DOHH2 (cell line): ENCODE data around the gene TVP23A.

ENCODE experiments used
- EZH2phosphoT487 ChIP-seq: fragments of 200-600 bp; sonication (generic); IDR thresholded peaks from 2 replicates; pipeline ENCODE4 v1.6.1; 2017; ENCODE audit warnings: borderline replicate concordance, mild to moderate bottlenecking, antibody characterized with exemption, low read length, moderate library complexity, mixed read lengths
- TF ChIP-seq, protein P1 (sequence below): fragments of 200-600 bp; sonication (generic); IDR thresholded peaks from one replicate; pipeline ENCODE4 v1.5.1; 2014; ENCODE audit warnings: antibody characterized with exemption, mild to moderate bottlenecking, low read depth, low read length; ENCODE audit not compliant: poor library complexity, severe bottlenecking

DNA sequence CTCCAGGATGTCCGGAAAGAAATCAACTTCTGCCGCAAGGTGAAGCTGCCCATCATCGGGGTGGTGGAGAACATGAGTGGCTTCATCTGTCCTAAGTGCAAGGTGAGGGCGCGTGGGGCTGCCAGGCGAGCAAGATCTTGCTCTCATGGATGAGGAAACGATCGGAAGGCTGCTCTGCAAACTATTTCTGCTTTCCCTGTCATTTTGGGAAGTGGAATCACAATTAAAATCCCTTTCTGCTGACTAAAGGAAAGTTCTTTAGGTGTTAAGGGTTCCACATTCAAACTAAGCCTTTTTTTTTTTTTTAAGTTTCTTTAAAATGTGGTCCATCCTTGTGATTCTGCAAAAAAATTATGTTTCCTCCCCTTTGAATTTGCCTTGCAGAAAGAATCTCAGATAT is 57.2 kb downstream of the TVP23A start:
- TF ChIP-seq, protein P1, sequence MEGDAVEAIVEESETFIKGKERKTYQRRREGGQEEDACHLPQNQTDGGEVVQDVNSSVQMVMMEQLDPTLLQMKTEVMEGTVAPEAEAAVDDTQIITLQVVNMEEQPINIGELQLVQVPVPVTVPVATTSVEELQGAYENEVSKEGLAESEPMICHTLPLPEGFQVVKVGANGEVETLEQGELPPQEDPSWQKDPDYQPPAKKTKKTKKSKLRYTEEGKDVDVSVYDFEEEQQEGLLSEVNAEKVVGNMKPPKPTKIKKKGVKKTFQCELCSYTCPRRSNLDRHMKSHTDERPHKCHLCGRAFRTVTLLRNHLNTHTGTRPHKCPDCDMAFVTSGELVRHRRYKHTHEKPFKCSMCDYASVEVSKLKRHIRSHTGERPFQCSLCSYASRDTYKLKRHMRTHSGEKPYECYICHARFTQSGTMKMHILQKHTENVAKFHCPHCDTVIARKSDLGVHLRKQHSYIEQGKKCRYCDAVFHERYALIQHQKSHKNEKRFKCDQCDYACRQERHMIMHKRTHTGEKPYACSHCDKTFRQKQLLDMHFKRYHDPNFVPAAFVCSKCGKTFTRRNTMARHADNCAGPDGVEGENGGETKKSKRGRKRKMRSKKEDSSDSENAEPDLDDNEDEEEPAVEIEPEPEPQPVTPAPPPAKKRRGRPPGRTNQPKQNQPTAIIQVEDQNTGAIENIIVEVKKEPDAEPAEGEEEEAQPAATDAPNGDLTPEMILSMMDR: no peak
- TF ChIP-seq EZH2phosphoT487: no peak
